Ovary (tissue), 3 donors: ENCODE results near the gene POU3F3.

Source experiments
- CTCF ChIP-seq, 3 donors: fragments of 450-650 bp in 2 of 3; fragments of 200-600 bp in 1 of 3; IDR thresholded peaks; one replicate each; pipeline versions ENCODE4 v1.5.1 to v1.8.0; 2016 to 2022; ENCODE audit warnings: antibody characterized with exemption in 3 of 3, mild to moderate bottlenecking in 1 of 3
- EP300 ChIP-seq: sonication (generic); formaldehyde crosslinking; IDR thresholded peaks from one replicate; pipeline ENCODE4 v1.6.1; 2017; ENCODE audit warnings: antibody characterized with exemption
- POLR2A ChIP-seq: fragments of 450-650 bp; IDR thresholded peaks from one replicate; pipeline ENCODE4 v1.6.1; 2017; ENCODE audit warnings: antibody characterized with exemption, mild to moderate bottlenecking, moderate library complexity
- donor health status: DM: no; HTN: no; CAD: no.

- no peak for TF ChIP-seq CTCF (IDR thresholded peaks at IDR 0.05)
- TF ChIP-seq POLR2A = no peak
- no peak for TF ChIP-seq EP300
Measured at GRCh38 chr2:104901037-104901881, 47.3 kb downstream of the POU3F3 start.
